HG02970 (cell line): Measurements from ENCODE around the gene CES2.
"Not testable (repeated sequence)": the region's sequence is repeated elsewhere in the genome, so short reads cannot be mapped to it uniquely, and the experiment has no call there.

Source experiments
- ATAC-seq: cut with Tn5 transposase; IDR thresholded peaks from one replicate; pipeline ENCODE4 v1.9.1; 2021; ENCODE audit warnings: mild to moderate bottlenecking, moderate library complexity, moderate number of reproducible peaks; ENCODE audit not compliant: unreplicated experiment, low FRiP score

The CES2 gene

GRCh38 chr16:66950971-66951790 lies 15.9 kb downstream of the CES2 start:
- ATAC-seq = no peak

- no peak for ATAC-seq
Observed at GRCh38 chr16:66952430-66953110, 17.3 kb downstream of the CES2 start.

GRCh38 chr16:66953462-66954096 lies 18.3 kb downstream of the CES2 start:
- no peak for ATAC-seq

GRCh38 chr16:66954097-66954659 lies 18.9 kb downstream of the CES2 start:
- ATAC-seq = no peak

- not testable (repeated sequence) for ATAC-seq
Observed at GRCh38 chr16:66955363-66956153, 20.2 kb downstream of the CES2 start.

GRCh38 chr16:66956154-66956457 lies 20.8 kb downstream of the CES2 start:
- ATAC-seq = not testable (repeated sequence)

- ATAC-seq = no peak
Observed at GRCh38 chr16:66958857-66959703, 23.8 kb downstream of the CES2 start.

- ATAC-seq = no peak
Observed at GRCh38 chr16:66959704-66960161, 24.4 kb downstream of the CES2 start.

GRCh38 chr16:66960270-66960669 lies 25.0 kb downstream of the CES2 start:
- ATAC-seq = no peak

- no peak for ATAC-seq
Observed at GRCh38 chr16:66961065-66961744, 25.9 kb downstream of the CES2 start, which contains the start of gene CES3. Gene CES3 (plus strand): TSS chr16:66961266. CDS start chr16:66961308, 42 bp downstream.

- no peak for ATAC-seq
Observed at GRCh38 chr16:66961914-66962313, 26.6 kb downstream of the CES2 start.

- ATAC-seq = no peak
Observed at GRCh38 chr16:66964049-66964448, 28.7 kb downstream of the CES2 start.

GRCh38 chr16:66968847-66969246 lies 33.5 kb downstream of the CES2 start:
- no peak for ATAC-seq

GRCh38 chr16:66970775-66971720 lies 35.7 kb downstream of the CES2 start:
- no peak for ATAC-seq

- ATAC-seq = no peak
Observed at GRCh38 chr16:66972983-66973382, 37.7 kb downstream of the CES2 start.

- no peak for ATAC-seq
Observed at GRCh38 chr16:66973716-66974115, 38.4 kb downstream of the CES2 start.

- ATAC-seq = not testable (repeated sequence)
Observed at GRCh38 chr16:66974156-66974931, 39.0 kb downstream of the CES2 start.
